Measurements from ENCODE around the gene XCL2.
"Not testable (repeated sequence)": the region's sequence is repeated elsewhere in the genome, so short reads cannot be mapped to it uniquely, and the experiment has no call there.

DNA sequence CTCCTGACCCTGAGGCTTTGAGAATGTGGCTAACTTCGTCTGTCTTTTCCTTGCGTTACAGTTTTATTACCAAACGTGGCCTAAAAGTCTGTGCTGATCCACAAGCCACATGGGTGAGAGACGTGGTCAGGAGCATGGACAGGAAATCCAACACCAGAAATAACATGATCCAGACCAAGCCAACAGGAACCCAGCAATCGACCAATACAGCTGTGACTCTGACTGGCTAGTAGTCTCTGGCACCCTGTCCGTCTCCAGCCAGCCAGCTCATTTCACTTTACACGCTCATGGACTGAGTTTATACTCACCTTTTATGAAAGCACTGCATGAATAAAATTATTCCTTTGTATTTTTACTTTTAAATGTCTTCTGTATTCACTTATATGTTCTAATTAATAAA lies 37.2 kb upstream of the XCL2 start:
- TF ChIP-seq, protein P1, sequence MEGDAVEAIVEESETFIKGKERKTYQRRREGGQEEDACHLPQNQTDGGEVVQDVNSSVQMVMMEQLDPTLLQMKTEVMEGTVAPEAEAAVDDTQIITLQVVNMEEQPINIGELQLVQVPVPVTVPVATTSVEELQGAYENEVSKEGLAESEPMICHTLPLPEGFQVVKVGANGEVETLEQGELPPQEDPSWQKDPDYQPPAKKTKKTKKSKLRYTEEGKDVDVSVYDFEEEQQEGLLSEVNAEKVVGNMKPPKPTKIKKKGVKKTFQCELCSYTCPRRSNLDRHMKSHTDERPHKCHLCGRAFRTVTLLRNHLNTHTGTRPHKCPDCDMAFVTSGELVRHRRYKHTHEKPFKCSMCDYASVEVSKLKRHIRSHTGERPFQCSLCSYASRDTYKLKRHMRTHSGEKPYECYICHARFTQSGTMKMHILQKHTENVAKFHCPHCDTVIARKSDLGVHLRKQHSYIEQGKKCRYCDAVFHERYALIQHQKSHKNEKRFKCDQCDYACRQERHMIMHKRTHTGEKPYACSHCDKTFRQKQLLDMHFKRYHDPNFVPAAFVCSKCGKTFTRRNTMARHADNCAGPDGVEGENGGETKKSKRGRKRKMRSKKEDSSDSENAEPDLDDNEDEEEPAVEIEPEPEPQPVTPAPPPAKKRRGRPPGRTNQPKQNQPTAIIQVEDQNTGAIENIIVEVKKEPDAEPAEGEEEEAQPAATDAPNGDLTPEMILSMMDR (IDR thresholded peaks at IDR 0.05): not testable (repeated sequence)
- TF ChIP-seq HOXB5 (CRISPR knock-in tag; IDR thresholded peaks at IDR 0.05); RAD21 (conservative IDR thresholded peaks at IDR 0.05 in 1 of 2, IDR thresholded peaks at IDR 0.05 in 1 of 2); MAFK (IDR thresholded peaks at IDR 0.05; ENCODE audit: partially characterized antibody); TFCP2L1 (CRISPR knock-in tag; IDR thresholded peaks at IDR 0.05); NFE2L2 (conservative IDR thresholded peaks at IDR 0.05; ENCODE audit: low read length); NR3C1 (IDR thresholded peaks at IDR 0.05); POLR2A (IDR thresholded peaks at IDR 0.05; ENCODE audit: low read length); EP300 (IDR thresholded peaks at IDR 0.05); ESRRA (IDR thresholded peaks at IDR 0.05; ENCODE audit: borderline replicate concordance, low read length); HDAC2 (IDR thresholded peaks at IDR 0.05): not testable (repeated sequence)
- TF ChIP-seq, protein P2, sequence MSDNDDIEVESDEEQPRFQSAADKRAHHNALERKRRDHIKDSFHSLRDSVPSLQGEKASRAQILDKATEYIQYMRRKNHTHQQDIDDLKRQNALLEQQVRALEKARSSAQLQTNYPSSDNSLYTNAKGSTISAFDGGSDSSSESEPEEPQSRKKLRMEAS (IDR thresholded peaks at IDR 0.05): not testable (repeated sequence)

Measured in A549 (cell line).